Loucy (cell line): ENCODE measurements around the gene WIPI1.

Experiments
- EZH2phosphoT487 ChIP-seq: fragments of 200-600 bp; IDR thresholded peaks from 2 replicates; pipeline ENCODE4 v1.6.1; 2018; ENCODE audit warnings: antibody characterized with exemption, mild to moderate bottlenecking, moderate library complexity, borderline replicate concordance
- TF ChIP-seq, protein P1 (sequence below): fragments of 200-600 bp; sonication (generic); conservative IDR thresholded peaks from 2 replicates; pipeline ENCODE4 v1.5.1; 2014; ENCODE audit warnings: mild to moderate bottlenecking, antibody characterized with exemption, low read length

DNA sequence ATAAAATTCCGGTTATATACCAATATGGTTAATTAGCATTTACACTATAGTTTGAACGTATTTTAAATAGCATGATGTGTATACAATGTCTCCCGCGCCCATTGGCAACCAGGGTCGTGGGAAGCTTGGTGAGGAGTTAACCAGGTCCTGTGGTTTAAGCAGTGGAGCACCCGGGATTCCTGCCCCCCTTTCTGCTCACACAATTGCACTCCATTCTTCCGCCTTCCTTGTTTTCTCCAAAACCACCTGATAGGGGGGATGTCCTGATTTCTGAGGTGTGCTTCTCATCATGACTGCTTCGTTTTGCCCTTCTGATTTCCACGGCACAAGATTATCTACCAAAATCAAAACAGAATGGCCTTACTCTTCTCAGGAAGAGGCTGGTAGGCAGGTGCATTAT is 35.8 kb downstream of the WIPI1 start:
- TF ChIP-seq, protein P1, sequence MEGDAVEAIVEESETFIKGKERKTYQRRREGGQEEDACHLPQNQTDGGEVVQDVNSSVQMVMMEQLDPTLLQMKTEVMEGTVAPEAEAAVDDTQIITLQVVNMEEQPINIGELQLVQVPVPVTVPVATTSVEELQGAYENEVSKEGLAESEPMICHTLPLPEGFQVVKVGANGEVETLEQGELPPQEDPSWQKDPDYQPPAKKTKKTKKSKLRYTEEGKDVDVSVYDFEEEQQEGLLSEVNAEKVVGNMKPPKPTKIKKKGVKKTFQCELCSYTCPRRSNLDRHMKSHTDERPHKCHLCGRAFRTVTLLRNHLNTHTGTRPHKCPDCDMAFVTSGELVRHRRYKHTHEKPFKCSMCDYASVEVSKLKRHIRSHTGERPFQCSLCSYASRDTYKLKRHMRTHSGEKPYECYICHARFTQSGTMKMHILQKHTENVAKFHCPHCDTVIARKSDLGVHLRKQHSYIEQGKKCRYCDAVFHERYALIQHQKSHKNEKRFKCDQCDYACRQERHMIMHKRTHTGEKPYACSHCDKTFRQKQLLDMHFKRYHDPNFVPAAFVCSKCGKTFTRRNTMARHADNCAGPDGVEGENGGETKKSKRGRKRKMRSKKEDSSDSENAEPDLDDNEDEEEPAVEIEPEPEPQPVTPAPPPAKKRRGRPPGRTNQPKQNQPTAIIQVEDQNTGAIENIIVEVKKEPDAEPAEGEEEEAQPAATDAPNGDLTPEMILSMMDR: no peak
- TF ChIP-seq EZH2phosphoT487: no peak
